ENCODE results near the gene MORC3.
"Not testable (repeated sequence)": the region's sequence is repeated elsewhere in the genome, so short reads cannot be mapped to it uniquely, and the experiment has no call there.

MORC3 gene

GRCh38 chr21:36319767-36320420 is at the start of gene MORC3:
TSS of gene MORC3 (plus strand) at chr21:36320197. CDS start at chr21:36320265, 68 bp downstream.
- DNase-seq = peak; percentile 99

- DNase-seq = not testable (repeated sequence)
Observed at GRCh38 chr21:36270786-36271695, 49.0 kb upstream of the MORC3 start.

- DNase-seq = no peak
Observed at GRCh38 chr21:36274128-36274527, 45.9 kb upstream of the MORC3 start.

GRCh38 chr21:36282568-36283230 is 37.3 kb upstream of the MORC3 start:
- DNase-seq = no peak

- not testable (repeated sequence) for DNase-seq
Observed at GRCh38 chr21:36283231-36283622, 36.8 kb upstream of the MORC3 start.

GRCh38 chr21:36288651-36289243 is 31.2 kb upstream of the MORC3 start:
- DNase-seq = peak in 1 of 2 donors; percentile 62

GRCh38 chr21:36291509-36291908 is 28.5 kb upstream of the MORC3 start:
- DNase-seq = no peak

- peak in 1 of 2 donors; percentile 4 for DNase-seq
Observed at GRCh38 chr21:36297406-36297937, 22.5 kb upstream of the MORC3 start.

- peak; percentile 91 for DNase-seq
Observed at GRCh38 chr21:36297938-36298572, 21.9 kb upstream of the MORC3 start.

GRCh38 chr21:36306872-36307534 is 13.0 kb upstream of the MORC3 start:
- no peak for DNase-seq

GRCh38 chr21:36310016-36310415 is 10.0 kb upstream of the MORC3 start:
- DNase-seq = peak; percentile 28 to 37

GRCh38 chr21:36313446-36313845 is 6.6 kb upstream of the MORC3 start:
- not testable (repeated sequence) for DNase-seq

- DNase-seq = not testable (repeated sequence)
Observed at GRCh38 chr21:36316045-36316444, 4.0 kb upstream of the MORC3 start.

- no peak for DNase-seq
Observed at GRCh38 chr21:36316872-36317484, 3.0 kb upstream of the MORC3 start.

- DNase-seq = not testable (repeated sequence)
Observed at GRCh38 chr21:36319406-36319766, 611 bp upstream of the MORC3 start.

GRCh38 chr21:36320421-36321324 is 676 bp downstream of the MORC3 start:
- DNase-seq = peak; percentile 78 to 84

- peak in 1 of 2 donors; percentile 41 for DNase-seq
Observed at GRCh38 chr21:36321325-36322082, 1.5 kb downstream of the MORC3 start.

GRCh38 chr21:36322083-36322424 is 2.1 kb downstream of the MORC3 start:
- no peak for DNase-seq

GRCh38 chr21:36323032-36323431 is 3.0 kb downstream of the MORC3 start:
- peak in 1 of 2 donors; percentile 30 for DNase-seq
